HepG2 (cell line): ENCODE data around the gene ALS2. TPM values are rescaled to one million over a fixed set of nuclear protein-coding genes. Genes with fewer than 3 reads are reported as not detected.

Experiments used
- ATAC-seq: fragments of 200-7000 bp; cut with Tn5 transposase; 3 replicates; pipeline ENCODE4 v1.9.1; 2020; ENCODE audit warnings: mild to moderate bottlenecking, moderate library complexity
- BruUV-seq: library from RNA; stranded (reverse); fragments of 400-500 nt; replicated peaks from 2 replicates; lab custom pipeline; 2021; lab: Mats Ljungman, UMichigan
- CTCF ChIA-PET: fragments of 300-600 bp; formaldehyde crosslinking; extraction: SDS; loops from one replicate; lab custom pipeline; 2021; ENCODE audit warnings: low total read pairs, inconsistent platforms, low intra/inter-chr PET ratio; lab: Yijun Ruan, JAX
- POLR2A ChIA-PET: fragments of 350-600 bp; sonication (Branson Sonifier 250); formaldehyde crosslinking; loops from one replicate; lab custom pipeline; 2020; ENCODE audit warnings: antibody characterized with exemption, inconsistent platforms; lab: Yijun Ruan, JAX
- DNase-seq: peaks from one replicate; pipeline ENCODE4 v3.0.0-alpha.2; 2015; ENCODE audit warnings: low spot score
- FAIRE-seq: peaks from 3 replicates; lab custom pipeline; 2011; peaks lifted over from hg19 to GRCh38; lab: Jason Lieb, UNC
- H2AFZ ChIP-seq: one replicate; pipeline ENCODE4 v1.6.1; 2011; ENCODE audit warnings: low read length, inconsistent platforms
- H3K27ac ChIP-seq: fragments of 300-600 bp; 3 replicates; pipeline ENCODE4 v1.8.0; 2011; ENCODE audit warnings: mixed run types, mild to moderate bottlenecking, mixed read lengths, low read length, inconsistent platforms; ENCODE audit not compliant: insufficient read depth; ENCODE audit errors: extremely low read length
- H3K27me3 ChIP-seq, 2 experiments: fragments of 200-600 bp in 1 of 2; 2 replicates in 1 of 2; 3 replicates in 1 of 2; pipeline versions ENCODE4 v1.6.0 to v1.8.0; 2011; ENCODE audit warnings: low read length in 2 of 2, mild to moderate bottlenecking in 2 of 2, moderate library complexity in 2 of 2, inconsistent platforms in 1 of 2; ENCODE audit not compliant: insufficient read depth in 2 of 2, control insufficient read depth in 1 of 2
- H3K36me3 ChIP-seq, 2 experiments: fragments of 200-600 bp in 1 of 2; replicated peaks in 1 of 2; 2 replicates in 1 of 2; 3 replicates in 1 of 2; pipeline versions ENCODE4 v1.5.1 to v1.8.0; 2011; ENCODE audit warnings: low read length in 2 of 2, inconsistent platforms in 1 of 2; ENCODE audit not compliant: insufficient read depth in 2 of 2, control insufficient read depth in 1 of 2
- H3K4me1 ChIP-seq: 2 replicates; pipeline ENCODE4 v1.5.1; 2012; ENCODE audit warnings: low read length, inconsistent platforms; ENCODE audit not compliant: insufficient read depth
- H3K4me2 ChIP-seq: 2 replicates; pipeline ENCODE4 v1.6.0; 2011; ENCODE audit warnings: low read depth, low read length, inconsistent platforms
- H3K4me3 ChIP-seq, 3 experiments: fragments of 200-600 bp in 1 of 3; sonication (generic), shearing (Covaris generic) in 1 of 3; replicated peaks in 1 of 3; 2 replicates each; pipeline ENCODE4 v1.5.1; 2011 to 2016; ENCODE audit warnings: low read length in 3 of 3, inconsistent platforms in 2 of 3, low read depth in 2 of 3, mild to moderate bottlenecking in 2 of 3, control low read depth in 1 of 3, mixed read lengths in 1 of 3; ENCODE audit not compliant: insufficient read depth in 1 of 3
- H3K79me2 ChIP-seq: one replicate; pipeline ENCODE4 v1.6.1; 2011; ENCODE audit warnings: low read length, inconsistent platforms; ENCODE audit not compliant: insufficient read depth
- H3K9ac ChIP-seq: 2 replicates; pipeline ENCODE4 v1.6.0; 2011; ENCODE audit warnings: mild to moderate bottlenecking, low read depth, low read length, inconsistent platforms; ENCODE audit not compliant: insufficient read depth
- H3K9me3 ChIP-seq: 2 replicates; pipeline ENCODE4 v1.5.1; 2012; ENCODE audit warnings: mild to moderate bottlenecking, low read length
- H4K20me1 ChIP-seq: 2 replicates; pipeline ENCODE4 v1.6.0; 2011; ENCODE audit warnings: inconsistent platforms, mild to moderate bottlenecking, low read length, moderate library complexity; ENCODE audit not compliant: insufficient read depth
- ADNP ChIP-seq: sonication (generic); formaldehyde crosslinking; IDR thresholded peaks from 2 replicates; pipeline ENCODE4 v1.4.0; 2020; ENCODE audit warnings: missing genetic modification reagents
- FOXA1 ChIP-seq, 2 experiments: fragments of 450-650 bp in 1 of 2; sonication (generic) in 1 of 2; formaldehyde crosslinking in 1 of 2; IDR thresholded peaks; 2 replicates each; pipeline versions ENCODE4 v1.4.0 to v1.6.1; 2016 to 2020; ENCODE audit warnings: missing genetic modification reagents in 1 of 2
- HNF1A ChIP-seq, 2 experiments: sonication (generic) in 1 of 2; formaldehyde crosslinking in 1 of 2; IDR thresholded peaks; 2 replicates each; pipeline versions ENCODE4 v1.4.0 to v1.6.1; 2016 to 2020; ENCODE audit warnings: borderline replicate concordance in 1 of 2, low read depth in 1 of 2, mild to moderate bottlenecking in 1 of 2, missing genetic modification reagents in 1 of 2
- KLF15 ChIP-seq: sonication (generic); formaldehyde crosslinking; IDR thresholded peaks from 2 replicates; pipeline ENCODE4 v1.8.1; 2023; ENCODE audit warnings: borderline replicate concordance, mild to moderate bottlenecking, inconsistent platforms, missing genetic modification reagents, mixed read lengths
- PPARG ChIP-seq: conservative IDR thresholded peaks from 2 replicates; pipeline ENCODE4 v1.6.1; 2016; ENCODE audit warnings: missing biosample characterization, missing genetic modification reagents
- SIX1 ChIP-seq: sonication (generic); formaldehyde crosslinking; IDR thresholded peaks from 2 replicates; pipeline ENCODE4 v1.4.0; 2020; ENCODE audit warnings: missing genetic modification reagents, borderline replicate concordance
- SP1 ChIP-seq, 2 experiments: fragments of 450-650 bp in 1 of 2; sonication (generic) in 1 of 2; formaldehyde crosslinking in 1 of 2; IDR thresholded peaks; 2 replicates each; pipeline versions ENCODE4 v1.4.0 to v1.6.1; 2016 to 2020; ENCODE audit warnings: missing genetic modification reagents in 1 of 2
- SRSF1 ChIP-seq: fragments of 200-400 bp; formaldehyde crosslinking; optimal IDR thresholded peaks from 2 replicates; pipeline ENCODE3; 2017; ENCODE audit warnings: mild to moderate bottlenecking, low read depth, low read length, moderate library complexity
- TCF7 ChIP-seq: sonication (generic); IDR thresholded peaks from 2 replicates; pipeline ENCODE4 v1.6.1; 2016; ENCODE audit warnings: antibody characterized with exemption, low read depth
- ZBTB37 ChIP-seq: sonication (generic); formaldehyde crosslinking; IDR thresholded peaks from 2 replicates; pipeline ENCODE4 v1.4.0; 2020; ENCODE audit warnings: mild to moderate bottlenecking, missing genetic modification reagents
- ZNF619 ChIP-seq: sonication (generic); formaldehyde crosslinking; IDR thresholded peaks from 2 replicates; pipeline ENCODE4 v1.4.0; 2020; ENCODE audit warnings: mild to moderate bottlenecking, missing genetic modification reagents
- ZNF710 ChIP-seq: sonication (generic); formaldehyde crosslinking; IDR thresholded peaks from 2 replicates; pipeline ENCODE4 v1.5.0; 2020; ENCODE audit warnings: mild to moderate bottlenecking, missing genetic modification reagents, borderline replicate concordance
- ZNF775 ChIP-seq: sonication (generic); formaldehyde crosslinking; IDR thresholded peaks from 2 replicates; pipeline ENCODE4 v1.4.0; 2020; ENCODE audit warnings: missing genetic modification reagents, mild to moderate bottlenecking, moderate library complexity, borderline replicate concordance
- WGBS: methylation state at CpG from one replicate; pipeline ENCODE4 v1.1.6; 2017; ENCODE audit warnings: low lambda C conversion rate; 5-methylcytosine and 5-hydroxymethylcytosine counted together
- in situ Hi-C: cut with HindIII; loops from 2 replicates; pipeline ENCODE4 v1.10.0; 2017; ENCODE audit warnings: low pct_unique_long_range_greater_than_20kb; ENCODE audit not compliant: extremely low pct_ligation_motif_present
- intact Hi-C: fragments of 100-400 bp; cut with micrococcal nuclease; formaldehyde crosslinking; loops from one replicate; pipeline ENCODE4 v1.10.0; 2022; ENCODE audit not compliant: unreplicated experiment
- polyA plus RNA-seq, 8 experiments: library from polyadenylated mRNA; depleted of rRNA in 3 of 8; stranded (reverse) in 7 of 8; unstranded in 1 of 8; fragments of >200 nt; fragmentation: Illumina TruSeq in 4 of 8; extraction: Trizol in 4 of 8; gene quantifications; 2 replicates each; pipeline versions ENCODE4 v1.2.1 to v1.2.3, GENCODE V29; 2011 to 2016; ENCODE audit warnings: low read depth in 4 of 8, missing spikeins in 1 of 8, mixed read lengths in 1 of 8; ENCODE audit not compliant: insufficient read depth in 1 of 8
- total RNA-seq, 5 experiments: library from RNA; depleted of rRNA; stranded (reverse); fragments of >200 nt; fragmentation: Illumina TruSeq; extraction: Trizol; gene quantifications; 2 replicates each; pipeline ENCODE4 v1.2.3, GENCODE V29; 2016; ENCODE audit warnings: low read depth in 1 of 5

ALS2 gene
- total and polyA plus RNA-seq, 2 of the 13 experiments (the other 11 are each of a cell fraction or from before 2014, with no cell fraction given): 12.7 to 19.3 TPM

- TF ChIP-seq FOXA1 (IDR thresholded peaks at IDR 0.05) (no peak), FOXA1 (CRISPR knock-in tag; IDR thresholded peaks at IDR 0.05) (0 out of 2 replicates have a peak, but pooled peaks have one; percentile 17), PPARG (CRISPR knock-in tag) (0 out of 2 replicates have a peak, but pooled peaks have one; percentile 39), SIX1 (CRISPR knock-in tag) (peak; percentile 32; the same call in 1 of the 2 replicates)
- TF ChIP-seq, all 625 proteins: peak for 19
These were observed 21.9 kb downstream of the ALS2 start (continued) for GRCh38 chr2:201758873-201759272.

- Histone ChIP-seq H3K9me3 (no peaks in the 10 kb centered on the region), H3K36me3 (peaks cover 9 to 11% of the 10 kb centered on the region in 2 experiments; a peak in 4 of 5 replicates), H3K4me2 (peak overlapping the region; percentile 73), H3K27ac (peak overlapping the region; percentile 14), H3K4me1 (peaks cover 46% of the 10 kb centered on the region), H4K20me1 (no peaks in the 10 kb centered on the region), H3K9ac (peak overlapping the region; percentile 1; the same call in 1 of the 2 replicates), H3K79me2 (no peaks in the 10 kb centered on the region), H3K27me3 (no peaks in the 10 kb centered on the region), H2AFZ (no peak overlapping the region), H3K4me3 (peak overlapping the region in 2 of 3 experiments; percentile 23 to 34; a peak in 3 of 6 replicates)
- BruUV-seq: no TSS peak
- peak; percentile 70 for DNase-seq
- ATAC-seq: peak; percentile 89
- in situ Hi-C loops: no loop called here
- intact Hi-C loops: loop anchor here (2.0 kb wide), 1 partner anchor 23 kb away; the partner anchor contains the start of gene ALS2
- peak; percentile 66 for FAIRE-seq
- 0% methylated on average over 1 of the region's 1 CpG for WGBS
- CTCF ChIA-PET: no interaction called here
- POLR2A ChIA-PET: interaction anchor here (0.6 to 4.4 kb wide), 2 partner anchors 22 to 553 kb away, joined by 3 to 33 read pairs; partner anchors contain the start of gene ALS2
- TF ChIP-seq ADNP (CRISPR knock-in tag) (no peak), ZNF619 (CRISPR knock-in tag) (no peak), SP1 (IDR thresholded peaks at IDR 0.05) (no peak), SP1 (CRISPR knock-in tag; IDR thresholded peaks at IDR 0.05) (no peak), SRSF1 (no peak), ZNF710 (no peak), TCF7 (no peak), HNF1A (IDR thresholded peaks at IDR 0.05; ENCODE audit: low read depth) (peak; percentile 92), HNF1A (CRISPR knock-in tag; IDR thresholded peaks at IDR 0.05; ENCODE audit: borderline replicate concordance) (peak; percentile 81; the same call in 1 of the 2 replicates), ZNF775 (CRISPR knock-in tag) (no peak), ZBTB37 (no peak), KLF15 (CRISPR knock-in tag) (no peak)
These were observed 22.5 kb downstream of the ALS2 start for GRCh38 chr2:201758234-201758633.
